Peyer's patch (tissue), 4 donors: ENCODE data around the gene TMEM14B. TPM values are rescaled to one million over a fixed set of nuclear protein-coding genes. Genes with fewer than 3 reads are reported as not detected.
"Not testable (repeated sequence)": the region's sequence is repeated elsewhere in the genome, so short reads cannot be mapped to it uniquely, and the experiment has no call there.

Experiments
- DNase-seq, 3 donors: peaks; one replicate each; pipeline ENCODE4 v3.0.0-alpha.2; 2017 to 2019
- H3K27ac ChIP-seq, 4 donors: fragments of 200-600 bp; sonication (generic); one replicate each; pipeline ENCODE4 v1.5.1; 2016 to 2019
- H3K27me3 ChIP-seq, 2 donors: fragments of 200-600 bp; sonication (generic); one replicate each; pipeline ENCODE4 v1.5.1; 2019
- H3K36me3 ChIP-seq, 3 donors: fragments of 200-600 bp; sonication (generic); one replicate each; pipeline ENCODE4 v1.5.1; 2016 to 2019
- H3K4me1 ChIP-seq, 4 donors: fragments of 200-600 bp; sonication (generic); one replicate each; pipeline ENCODE4 v1.5.1; 2016 to 2019
- H3K4me3 ChIP-seq, 4 donors: fragments of 200-600 bp; sonication (generic); 1 replicate in 3 of 4; 2 replicates in 1 of 4; pipeline ENCODE4 v1.5.1; 2016 to 2019; ENCODE audit warnings: mild to moderate bottlenecking in 1 of 4
- H3K9me3 ChIP-seq, 4 donors: fragments of 200-600 bp; sonication (generic); one replicate each; pipeline ENCODE4 v1.5.1; 2016 to 2019; ENCODE audit warnings: mild to moderate bottlenecking in 1 of 4
- CTCF ChIP-seq, 6 experiments: fragments of 450-650 bp in 4 of 6; fragments of 200-600 bp in 2 of 6; sonication (generic) in 1 of 6; IDR thresholded peaks; one replicate each; pipeline ENCODE4 v1.5.1; 2017 to 2019; ENCODE audit warnings: antibody characterized with exemption in 6 of 6, mild to moderate bottlenecking in 3 of 6, moderate library complexity in 1 of 6
- POLR2A ChIP-seq, 2 donors: fragments of 450-650 bp; IDR thresholded peaks; one replicate each; pipeline ENCODE4 v1.5.1; 2017; ENCODE audit warnings: antibody characterized with exemption in 2 of 2, mild to moderate bottlenecking in 2 of 2, moderate library complexity in 2 of 2
- total RNA-seq, 4 donors: library from RNA; depleted of rRNA; stranded (reverse); fragments of >200 nt; gene quantifications; one replicate each; pipeline ENCODE4 v1.1.0, GENCODE V29; 2016

Gene TMEM14B
- total RNA-seq, 4 donors from 2014 or later, result 37.1 to 86.7 (median 44.0) TPM

GRCh38 chr6:10736731-10737130 lies 10.9 kb upstream of the TMEM14B start:
- H3K36me3 ChIP-seq, result peaks cover 0 to 17% (median 0%) of the 10 kb centered on the region in 3 donors
- no peaks in the 10 kb centered on the region for H3K4me1 ChIP-seq
- H3K9me3 ChIP-seq, result no peaks in the 10 kb centered on the region
- no peaks in the 10 kb centered on the region for H3K27me3 ChIP-seq
- TF ChIP-seq POLR2A (IDR thresholded peaks at IDR 0.05) (no peak), CTCF (IDR thresholded peaks at IDR 0.05) (no peak)
- DNase-seq, result no peak
- no peak overlapping the region for H3K27ac ChIP-seq
- no peak overlapping the region for H3K4me3 ChIP-seq

DNA sequence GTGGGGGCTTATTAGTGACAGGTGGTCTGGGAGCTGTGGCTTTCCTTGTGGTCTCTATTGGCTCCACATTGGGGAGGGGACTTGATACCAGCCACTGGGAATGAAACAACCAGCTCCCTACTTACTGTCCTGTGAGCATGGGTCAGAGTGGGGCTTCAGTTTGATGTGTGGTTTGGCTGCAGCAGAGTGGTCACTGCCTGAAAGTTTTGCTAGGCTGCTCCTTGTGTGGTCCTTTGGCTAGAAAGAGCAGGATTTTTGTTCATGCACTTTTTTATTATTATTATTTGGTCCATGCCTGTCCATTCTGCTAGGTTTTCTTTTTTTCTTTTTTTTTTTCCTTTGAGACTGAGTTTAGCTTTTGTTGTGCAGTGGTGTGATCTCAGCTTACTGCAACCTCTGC lies 7.5 kb upstream of the TMEM14B start:
- Histone ChIP-seq H3K27me3 (no peaks in the 10 kb centered on the region), H3K36me3 (no peaks in the 10 kb centered on the region), H3K4me3 (no peak overlapping the region), H3K4me1 (no peaks in the 10 kb centered on the region), H3K9me3 (no peaks in the 10 kb centered on the region), H3K27ac (no peak overlapping the region)
- no peak for DNase-seq
- no peak for TF ChIP-seq POLR2A (IDR thresholded peaks at IDR 0.05)
- TF ChIP-seq CTCF (IDR thresholded peaks at IDR 0.05), result no peak

- not testable (repeated sequence) for H3K9me3 ChIP-seq, H3K4me3 ChIP-seq, DNase-seq, H3K36me3 ChIP-seq, H3K27me3 ChIP-seq, H3K27ac ChIP-seq, H3K4me1 ChIP-seq
Measured at GRCh38 chr6:10741643-10742042, 6.0 kb upstream of the TMEM14B start.

- no peak for DNase-seq
- Histone ChIP-seq H3K4me1 (peaks cover 0 to 4% (median 1%) of the 10 kb centered on the region in 4 donors), H3K27ac (no peak overlapping the region), H3K36me3 (no peaks in the 10 kb centered on the region), H3K4me3 (no peak overlapping the region), H3K9me3 (no peaks in the 10 kb centered on the region), H3K27me3 (no peaks in the 10 kb centered on the region)
- TF ChIP-seq POLR2A (IDR thresholded peaks at IDR 0.05), result no peak
- TF ChIP-seq CTCF (IDR thresholded peaks at IDR 0.05), result no peak
Measured at GRCh38 chr6:10742251-10742650, 5.4 kb upstream of the TMEM14B start.

GRCh38 chr6:10743515-10743914 lies 4.1 kb upstream of the TMEM14B start:
- Histone ChIP-seq H3K36me3 (no peaks in the 10 kb centered on the region), H3K9me3 (no peaks in the 10 kb centered on the region), H3K4me1 (peaks cover 0 to 8% (median 3%) of the 10 kb centered on the region in 4 donors), H3K27me3 (no peaks in the 10 kb centered on the region), H3K27ac (no peak overlapping the region), H3K4me3 (no peak overlapping the region)
- no peak for DNase-seq
- TF ChIP-seq CTCF (IDR thresholded peaks at IDR 0.05) (no peak), POLR2A (IDR thresholded peaks at IDR 0.05) (no peak)

- peaks cover 0 to 21% (median 7%) of the 10 kb centered on the region in 4 donors for H3K4me1 ChIP-seq
- no peaks in the 10 kb centered on the region for H3K9me3 ChIP-seq
- H3K36me3 ChIP-seq, result no peaks in the 10 kb centered on the region
- TF ChIP-seq POLR2A (IDR thresholded peaks at IDR 0.05) (no peak), CTCF (IDR thresholded peaks at IDR 0.05) (no peak)
- H3K27ac ChIP-seq, result no peak overlapping the region
- no peaks in the 10 kb centered on the region for H3K27me3 ChIP-seq
- H3K4me3 ChIP-seq, result no peak overlapping the region
- DNase-seq, result no peak
Measured at GRCh38 chr6:10745116-10745515, 2.5 kb upstream of the TMEM14B start.
